GM12891 (cell line): ENCODE measurements around the gene ZFPM1.

Experiments used
- POLR2A ChIP-seq: IDR thresholded peaks from 2 replicates; pipeline ENCODE4 v1.6.1; 2011; ENCODE audit warnings: low read depth, low read length, control low read depth
- POLR2AphosphoS5 ChIP-seq: IDR thresholded peaks from 2 replicates; pipeline ENCODE4 v1.6.1; 2011; ENCODE audit warnings: low read depth, low read length, control low read depth
- SPI1 ChIP-seq: IDR thresholded peaks from 2 replicates; pipeline ENCODE4 v1.6.1; 2011; ENCODE audit warnings: low read depth, low read length, control low read depth

GRCh38 chr16:88406096-88407041, 46.7 kb upstream of the ZFPM1 start:
- TF ChIP-seq POLR2AphosphoS5 = no peak
- no peak for TF ChIP-seq POLR2A
- no peak for TF ChIP-seq SPI1
